AG09309 (cell line): ENCODE results near the gene CAMK1D.

ENCODE experiments used
- DNase-seq: peaks from one replicate; pipeline ENCODE4 v3.0.0-alpha.2; 2010; ENCODE audit warnings: low read depth
- H3K4me3 ChIP-seq: 2 replicates; pipeline ENCODE4 v1.5.1; 2011; ENCODE audit warnings: mild to moderate bottlenecking, low read depth, low read length, moderate library complexity; ENCODE audit not compliant: control insufficient read depth
- CTCF ChIP-seq: IDR thresholded peaks from 2 replicates; pipeline ENCODE4 v1.5.1; 2011; ENCODE audit warnings: mild to moderate bottlenecking, low read depth, low read length, inconsistent platforms; ENCODE audit not compliant: insufficient read depth, control insufficient read depth; ENCODE audit errors: missing control alignments

CAMK1D gene

GRCh38 chr10:12507165-12507850 lies 158.0 kb downstream of the CAMK1D start:
- DNase-seq, result no peak
- H3K4me3 ChIP-seq, result no peak overlapping the region
- TF ChIP-seq CTCF, result no peak

GRCh38 chr10:12508165-12508564 lies 158.8 kb downstream of the CAMK1D start:
- no peak overlapping the region for H3K4me3 ChIP-seq
- no peak for TF ChIP-seq CTCF
- DNase-seq, result no peak

- no peak for TF ChIP-seq CTCF
- no peak for DNase-seq
- H3K4me3 ChIP-seq, result no peak overlapping the region
These were observed 159.9 kb downstream of the CAMK1D start for GRCh38 chr10:12509016-12509793.

- TF ChIP-seq CTCF, result no peak
- no peak for DNase-seq
- H3K4me3 ChIP-seq, result no peak overlapping the region
These were observed 160.4 kb downstream of the CAMK1D start for GRCh38 chr10:12509794-12510100.

GRCh38 chr10:12510501-12510941 lies 161.2 kb downstream of the CAMK1D start:
- TF ChIP-seq CTCF, result no peak
- H3K4me3 ChIP-seq, result no peak overlapping the region
- DNase-seq, result no peak

GRCh38 chr10:12510984-12511383 lies 161.6 kb downstream of the CAMK1D start:
- DNase-seq, result no peak
- H3K4me3 ChIP-seq, result no peak overlapping the region
- no peak for TF ChIP-seq CTCF

- no peak overlapping the region for H3K4me3 ChIP-seq
- no peak for DNase-seq
- TF ChIP-seq CTCF, result no peak
These were observed 162.3 kb downstream of the CAMK1D start for GRCh38 chr10:12511651-12512050.
